GM08714 (cell line): ENCODE data around the gene HSBP1L1.

Experiments
- H3K4me3 ChIP-seq: fragments of 200-500 bp; sonication (Bioruptor generic); 2 replicates; pipeline ENCODE4 v1.5.1; 2014; ENCODE audit warnings: mild to moderate bottlenecking, low read length, inconsistent platforms
- ZNF274 ChIP-seq: IDR thresholded peaks from 2 replicates; pipeline ENCODE4 v1.6.1; 2012; ENCODE audit warnings: mild to moderate bottlenecking, low read depth, low read length

The HSBP1L1 gene

GRCh38 chr18:79971211-79971952 lies 6.9 kb downstream of the HSBP1L1 start:
- no peak for TF ChIP-seq ZNF274

DNA sequence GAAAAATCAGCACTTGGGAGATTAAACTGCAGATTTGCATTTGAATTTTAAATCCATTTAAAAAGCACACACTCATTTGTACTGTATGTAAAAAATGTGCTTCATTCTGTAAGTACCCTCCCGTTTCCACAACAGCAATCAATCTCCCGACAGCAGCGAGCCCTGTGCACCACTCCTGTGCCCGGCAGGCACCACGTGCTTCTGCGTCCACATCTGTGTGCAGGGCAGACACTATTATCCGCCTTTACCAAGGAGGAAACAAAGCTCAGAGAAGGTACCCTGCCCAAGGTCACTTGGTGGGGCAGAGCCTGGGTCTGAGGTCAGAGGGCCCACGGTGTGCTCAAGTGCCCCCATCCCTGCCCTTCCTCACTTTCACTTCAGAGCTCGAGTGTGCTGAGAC lies 7.5 kb downstream of the HSBP1L1 start:
- H3K4me3 ChIP-seq, result no peak overlapping the region
- no peak for TF ChIP-seq ZNF274

More at GRCh38 chr18:79971211-79971952, 6.9 kb downstream of the HSBP1L1 start:
- H3K4me3 ChIP-seq, result no peak overlapping the region

DNA sequence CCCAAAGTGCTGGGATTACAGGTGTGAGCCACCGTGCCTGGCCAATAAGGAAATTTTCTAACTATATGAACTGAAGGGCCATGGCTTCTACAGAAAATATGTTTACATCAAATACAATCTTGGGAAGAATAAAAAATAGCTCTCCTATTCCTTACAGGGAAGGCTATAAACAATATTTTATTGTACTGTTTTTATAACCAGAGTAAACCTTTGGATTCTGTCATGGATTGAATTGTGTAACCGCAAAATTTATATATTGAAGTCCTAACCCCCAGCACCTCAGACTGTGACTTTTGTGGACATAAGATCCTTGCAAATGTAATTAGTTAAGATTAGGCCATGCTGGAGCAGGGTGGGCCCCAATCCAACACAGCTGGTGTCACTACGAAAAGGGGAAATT lies 8.3 kb downstream of the HSBP1L1 start:
- no peak for TF ChIP-seq ZNF274
- H3K4me3 ChIP-seq, result no peak overlapping the region

GRCh38 chr18:79973517-79973916 lies 9.1 kb downstream of the HSBP1L1 start:
- no peak for TF ChIP-seq ZNF274
- no peak overlapping the region for H3K4me3 ChIP-seq

GRCh38 chr18:79974025-79974654 lies 9.7 kb downstream of the HSBP1L1 start:
- H3K4me3 ChIP-seq, result no peak overlapping the region
- no peak for TF ChIP-seq ZNF274

GRCh38 chr18:79975043-79975442 lies 10.6 kb downstream of the HSBP1L1 start:
- no peak for TF ChIP-seq ZNF274
- H3K4me3 ChIP-seq, result no peak overlapping the region

DNA sequence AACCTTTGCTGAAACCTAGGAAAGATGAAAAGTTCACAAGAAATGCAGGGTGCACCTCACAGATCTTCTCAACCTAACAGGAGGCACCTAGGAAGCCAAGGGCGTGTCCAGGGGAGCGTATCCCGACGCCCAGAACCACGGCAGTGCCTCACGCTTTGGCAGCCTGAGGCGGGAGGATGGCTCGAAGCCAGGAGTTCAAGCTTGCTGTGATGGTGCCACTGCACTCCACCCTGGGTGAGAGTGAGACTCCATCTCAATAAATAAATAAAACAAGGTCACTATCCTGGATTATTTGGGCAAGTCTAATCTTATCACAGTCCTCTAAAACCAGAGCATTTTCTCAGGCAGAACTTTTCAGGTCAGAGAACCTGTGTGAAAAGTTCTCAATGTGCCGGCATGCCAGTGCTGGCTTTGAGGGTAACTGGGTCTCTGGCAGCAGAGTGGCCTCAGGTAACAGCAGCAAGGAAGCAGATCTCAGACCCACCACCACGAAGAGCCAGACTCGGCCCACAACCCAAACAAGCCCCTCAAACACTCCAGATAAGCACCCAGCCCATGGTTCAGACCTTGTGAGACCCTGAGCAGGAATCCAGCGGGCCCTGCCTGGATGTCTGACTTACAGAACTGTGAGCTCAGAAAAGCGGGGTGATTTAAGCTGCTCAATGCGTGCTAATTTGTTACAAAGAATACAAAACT lies 11.7 kb downstream of the HSBP1L1 start:
- H3K4me3 ChIP-seq, result no peak overlapping the region
- TF ChIP-seq ZNF274, result no peak

- H3K4me3 ChIP-seq, result no peak overlapping the region
- no peak for TF ChIP-seq ZNF274
Observed at GRCh38 chr18:79979843-79980242, 15.4 kb downstream of the HSBP1L1 start.

GRCh38 chr18:79980585-79980984 lies 16.1 kb downstream of the HSBP1L1 start:
- no peak for TF ChIP-seq ZNF274
- H3K4me3 ChIP-seq, result no peak overlapping the region

GRCh38 chr18:79982736-79983135 lies 18.3 kb downstream of the HSBP1L1 start:
- no peak overlapping the region for H3K4me3 ChIP-seq
- no peak for TF ChIP-seq ZNF274

DNA sequence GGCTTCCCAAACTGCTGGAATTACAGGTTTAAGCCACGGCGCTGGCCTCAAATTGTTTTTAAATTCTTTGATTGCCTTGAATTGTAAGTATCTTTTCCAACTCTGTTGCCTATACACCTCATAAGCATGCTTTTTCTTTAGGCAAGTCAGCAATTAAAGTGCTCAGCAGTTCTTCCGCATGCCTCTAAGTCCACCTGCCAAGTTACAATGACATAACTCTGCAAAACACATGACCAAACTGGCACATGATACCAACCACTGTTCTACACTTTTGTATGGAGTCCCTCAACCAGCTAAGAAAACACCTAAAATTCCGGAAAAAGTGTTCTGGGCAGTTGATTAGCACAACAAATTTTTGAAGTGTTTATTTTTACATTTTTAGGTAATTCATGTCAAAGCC lies 18.8 kb downstream of the HSBP1L1 start:
- no peak overlapping the region for H3K4me3 ChIP-seq
- TF ChIP-seq ZNF274, result no peak

GRCh38 chr18:79983793-79984192 lies 19.4 kb downstream of the HSBP1L1 start:
- H3K4me3 ChIP-seq, result no peak overlapping the region
- no peak for TF ChIP-seq ZNF274

GRCh38 chr18:79985172-79985571 lies 20.7 kb downstream of the HSBP1L1 start:
- TF ChIP-seq ZNF274, result no peak
- no peak overlapping the region for H3K4me3 ChIP-seq

DNA sequence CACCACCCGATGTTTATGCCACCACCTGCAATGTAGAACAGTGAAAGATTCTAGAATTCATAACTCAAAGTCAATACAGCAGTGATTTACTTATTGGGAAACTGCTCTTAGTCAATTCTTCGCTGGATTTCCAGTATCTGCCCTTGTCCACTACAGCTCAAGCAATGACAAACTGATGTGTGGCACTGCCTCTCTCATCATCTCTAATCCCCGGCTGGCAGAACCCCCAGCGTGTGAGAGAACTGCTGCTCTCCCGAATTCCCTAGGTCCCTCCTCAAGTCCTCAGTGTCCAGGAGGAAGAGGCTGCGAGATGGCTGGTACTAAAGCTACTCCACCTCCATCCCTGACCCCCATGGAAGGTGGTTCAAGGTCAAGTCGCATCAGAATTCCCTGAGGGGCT lies 22.3 kb downstream of the HSBP1L1 start:
- peak overlapping the region; percentile 97 for H3K4me3 ChIP-seq
- no peak for TF ChIP-seq ZNF274

- peak overlapping the region; percentile 97 for H3K4me3 ChIP-seq
- TF ChIP-seq ZNF274, result no peak
Observed at GRCh38 chr18:79987566-79987965, 23.1 kb downstream of the HSBP1L1 start.
